ENCODE measurements around the gene SDF2.
"Not testable (repeated sequence)": the region's sequence is repeated elsewhere in the genome, so short reads cannot be mapped to it uniquely, and the experiment has no call there.

Gene SDF2

GRCh38 chr17:28684963-28685362 lies 23.3 kb upstream of the SDF2 start:
- no peak for DNase-seq (ENCODE audit: low read depth)

GRCh38 chr17:28682655-28683054 lies 20.9 kb upstream of the SDF2 start:
- no peak for DNase-seq (ENCODE audit: low read depth)

GRCh38 chr17:28675980-28676379 lies 14.3 kb upstream of the SDF2 start:
- no peak for DNase-seq (ENCODE audit: low read depth)

- DNase-seq (ENCODE audit: low read depth), result no peak
Observed at GRCh38 chr17:28675490-28675889, 13.8 kb upstream of the SDF2 start.

- DNase-seq (ENCODE audit: low read depth), result no peak
Observed at GRCh38 chr17:28669918-28670317, 8.2 kb upstream of the SDF2 start.

- no peak for DNase-seq (ENCODE audit: low read depth)
Observed at GRCh38 chr17:28667870-28668269, 6.2 kb upstream of the SDF2 start.

- DNase-seq (ENCODE audit: low read depth), result no peak
Observed at GRCh38 chr17:28665994-28666393, 4.3 kb upstream of the SDF2 start.

GRCh38 chr17:28663723-28664122 lies 2.0 kb upstream of the SDF2 start:
- no peak for DNase-seq (ENCODE audit: low read depth)

- no peak for DNase-seq (ENCODE audit: low read depth)
Observed at GRCh38 chr17:28662527-28662829, 772 bp upstream of the SDF2 start.

GRCh38 chr17:28659497-28659881 lies 2.2 kb downstream of the SDF2 start:
- not testable (repeated sequence) for DNase-seq (ENCODE audit: low read depth)

- DNase-seq (ENCODE audit: low read depth), result not testable (repeated sequence)
Observed at GRCh38 chr17:28658766-28659496, 2.8 kb downstream of the SDF2 start.

- not testable (repeated sequence) for DNase-seq (ENCODE audit: low read depth)
Observed at GRCh38 chr17:28658342-28658741, 3.4 kb downstream of the SDF2 start.

GRCh38 chr17:28657756-28658155 lies 4.0 kb downstream of the SDF2 start:
- DNase-seq (ENCODE audit: low read depth), result no peak

GRCh38 chr17:28655160-28655559 lies 6.5 kb downstream of the SDF2 start:
- DNase-seq (ENCODE audit: low read depth), result no peak

GRCh38 chr17:28648698-28649097 lies 13.0 kb downstream of the SDF2 start:
- DNase-seq (ENCODE audit: low read depth), result no peak

GRCh38 chr17:28646039-28646754 lies 15.5 kb downstream of the SDF2 start:
- no peak for DNase-seq (ENCODE audit: low read depth)

- DNase-seq (ENCODE audit: low read depth), result no peak
Observed at GRCh38 chr17:28645576-28645939, 16.1 kb downstream of the SDF2 start.

- DNase-seq (ENCODE audit: low read depth), result peak; percentile 94
Observed at GRCh38 chr17:28644787-28645575, 16.7 kb downstream of the SDF2 start, which contains the start of gene BLTP2. BLTP2 (minus strand) TSS chr17:28645158; CDS start chr17:28645056, 102 bp downstream.

- no peak for DNase-seq (ENCODE audit: low read depth)
Observed at GRCh38 chr17:28643983-28644786, 17.5 kb downstream of the SDF2 start.

GRCh38 chr17:28641579-28641978 lies 20.1 kb downstream of the SDF2 start:
- DNase-seq (ENCODE audit: low read depth), result no peak

GRCh38 chr17:28635506-28635905 lies 26.2 kb downstream of the SDF2 start:
- no peak for DNase-seq (ENCODE audit: low read depth)

GRCh38 chr17:28634206-28634865 lies 27.4 kb downstream of the SDF2 start:
- no peak for DNase-seq (ENCODE audit: low read depth)

Measured in stimulated activated CD4-positive, alpha-beta T cell treated with anti-CD3 and anti-CD28 coated beads, Interleukin-2, amount 100 ng/mL, for 4 hours (primary cell).